LNCAP (cell line): ENCODE measurements around the gene PM20D2.

Source experiments
- CTCF ChIP-seq: fragments of 450-650 bp; IDR thresholded peaks from 2 replicates; pipeline ENCODE4 v1.5.1; 2017; ENCODE audit warnings: mild to moderate bottlenecking

PM20D2 gene

GRCh38 chr6:89138173-89138572 lies 7.7 kb upstream of the PM20D2 start:
- no peak for TF ChIP-seq CTCF

- no peak for TF ChIP-seq CTCF
Measured at GRCh38 chr6:89139509-89140346, 6.1 kb upstream of the PM20D2 start.

GRCh38 chr6:89140347-89141156 lies 5.3 kb upstream of the PM20D2 start:
- no peak for TF ChIP-seq CTCF

- no peak for TF ChIP-seq CTCF
Measured at GRCh38 chr6:89144354-89144906, 1.4 kb upstream of the PM20D2 start.

- no peak for TF ChIP-seq CTCF
Measured at GRCh38 chr6:89145091-89145955, 532 bp upstream of the PM20D2 start.

- TF ChIP-seq CTCF: no peak
Measured at GRCh38 chr6:89146718-89147700, 1.2 kb downstream of the PM20D2 start.
